AG09319 (cell line): ENCODE results near the gene PHF12.

Experiments used
- DNase-seq: peaks from one replicate; pipeline ENCODE4 v3.0.0-alpha.2; 2010; ENCODE audit warnings: low read depth; ENCODE audit errors: extremely low read depth
- TF ChIP-seq, protein P1 (sequence below): IDR thresholded peaks from 2 replicates; pipeline ENCODE4 v1.5.1; 2011; ENCODE audit warnings: low read depth, mild to moderate bottlenecking, inconsistent platforms, low read length, moderate library complexity

Gene PHF12

GRCh38 chr17:28948873-28949184, 2.5 kb downstream of the PHF12 start:
- no peak for DNase-seq
- TF ChIP-seq, protein P1, sequence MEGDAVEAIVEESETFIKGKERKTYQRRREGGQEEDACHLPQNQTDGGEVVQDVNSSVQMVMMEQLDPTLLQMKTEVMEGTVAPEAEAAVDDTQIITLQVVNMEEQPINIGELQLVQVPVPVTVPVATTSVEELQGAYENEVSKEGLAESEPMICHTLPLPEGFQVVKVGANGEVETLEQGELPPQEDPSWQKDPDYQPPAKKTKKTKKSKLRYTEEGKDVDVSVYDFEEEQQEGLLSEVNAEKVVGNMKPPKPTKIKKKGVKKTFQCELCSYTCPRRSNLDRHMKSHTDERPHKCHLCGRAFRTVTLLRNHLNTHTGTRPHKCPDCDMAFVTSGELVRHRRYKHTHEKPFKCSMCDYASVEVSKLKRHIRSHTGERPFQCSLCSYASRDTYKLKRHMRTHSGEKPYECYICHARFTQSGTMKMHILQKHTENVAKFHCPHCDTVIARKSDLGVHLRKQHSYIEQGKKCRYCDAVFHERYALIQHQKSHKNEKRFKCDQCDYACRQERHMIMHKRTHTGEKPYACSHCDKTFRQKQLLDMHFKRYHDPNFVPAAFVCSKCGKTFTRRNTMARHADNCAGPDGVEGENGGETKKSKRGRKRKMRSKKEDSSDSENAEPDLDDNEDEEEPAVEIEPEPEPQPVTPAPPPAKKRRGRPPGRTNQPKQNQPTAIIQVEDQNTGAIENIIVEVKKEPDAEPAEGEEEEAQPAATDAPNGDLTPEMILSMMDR: no peak

- TF ChIP-seq, protein P1: no peak
- no peak for DNase-seq
These were observed 3.0 kb downstream of the PHF12 start for GRCh38 chr17:28948342-28948741.

- TF ChIP-seq, protein P1: no peak
- DNase-seq: no peak
These were observed 3.7 kb downstream of the PHF12 start for GRCh38 chr17:28947639-28948038.

GRCh38 chr17:28946239-28946638, 5.1 kb downstream of the PHF12 start:
- DNase-seq: no peak
- TF ChIP-seq, protein P1: no peak

DNA sequence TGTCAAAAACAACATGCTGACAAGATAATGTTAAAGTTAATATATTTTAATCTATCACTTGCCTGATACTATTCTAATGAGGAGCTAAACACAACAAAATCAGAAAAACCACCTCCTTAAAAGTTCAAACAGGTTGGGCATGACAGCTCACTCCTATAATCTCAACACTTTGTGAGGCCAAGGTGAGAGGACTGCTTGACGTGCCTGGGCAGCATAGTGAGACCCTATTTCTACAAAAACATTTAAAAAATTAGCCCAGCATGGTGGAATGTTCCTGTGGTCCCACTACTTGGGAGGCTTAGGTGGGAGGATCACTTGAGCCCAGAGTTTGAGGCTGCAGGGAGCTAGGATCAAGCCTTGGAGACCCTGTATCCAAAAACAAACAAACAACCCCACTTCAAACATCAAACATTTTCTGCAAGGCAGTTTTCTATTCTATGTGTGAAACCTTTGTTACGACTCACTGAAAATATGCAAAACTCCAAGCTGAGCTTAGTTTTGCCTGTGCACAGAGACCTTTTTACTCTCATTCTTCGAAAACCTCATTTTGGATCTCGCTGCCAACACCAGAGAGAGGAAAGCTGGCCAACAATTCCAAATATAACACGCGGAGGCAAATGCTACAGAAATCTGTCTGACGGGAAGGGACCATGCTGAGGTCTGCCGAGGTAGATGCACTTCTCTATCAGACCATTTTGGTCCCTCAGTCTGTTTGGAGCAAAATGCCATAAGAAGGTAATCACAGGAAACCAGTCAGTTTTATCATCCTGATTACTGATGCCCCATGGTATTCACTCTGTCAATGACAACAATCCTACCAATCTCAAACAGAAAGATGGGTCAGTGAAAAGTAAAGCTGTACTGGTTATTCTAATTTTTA, 6.2 kb downstream of the PHF12 start:
- DNase-seq: no peak
- TF ChIP-seq, protein P1: no peak

GRCh38 chr17:28944343-28944742, 7.0 kb downstream of the PHF12 start:
- no peak for DNase-seq
- TF ChIP-seq, protein P1: no peak

DNA sequence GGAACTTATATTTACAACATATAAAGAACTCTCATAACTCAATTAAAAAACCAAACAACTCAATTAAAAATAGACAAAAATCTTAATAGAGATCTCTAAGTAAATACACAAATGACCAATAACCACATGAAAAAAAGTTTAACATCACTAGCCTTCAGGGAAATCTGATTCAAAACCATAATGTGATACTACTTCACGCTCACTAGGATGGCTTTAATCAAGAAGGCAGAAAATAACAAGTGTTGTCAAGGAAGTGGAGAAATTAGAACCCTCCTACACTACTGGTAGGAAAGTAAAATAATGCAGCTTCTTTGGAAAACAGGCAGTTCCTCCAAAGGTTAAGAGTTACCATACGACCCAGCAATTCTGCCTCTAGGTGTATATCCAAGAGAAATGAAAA, 8.4 kb downstream of the PHF12 start:
- DNase-seq: no peak
- TF ChIP-seq, protein P1: no peak
